Activated effector memory CD4-positive, alpha-beta T cell treated with anti-CD3 and anti-CD28 coated beads, Interleukin-2, amount 50 U/mL, for 16 hours (primary cell): ENCODE data around the gene FNDC3B.

Experiments
- DNase-seq: peaks from one replicate; pipeline ENCODE4 v3.0.0-alpha.2; 2020

The FNDC3B gene

GRCh38 chr3:172441581-172441980, 402.2 kb downstream of the FNDC3B start:
- DNase-seq = no peak

- no peak for DNase-seq
Measured at GRCh38 chr3:172442606-172443005, 403.2 kb downstream of the FNDC3B start.

GRCh38 chr3:172444821-172445220, 405.4 kb downstream of the FNDC3B start:
- no peak for DNase-seq

GRCh38 chr3:172446198-172446597, 406.8 kb downstream of the FNDC3B start:
- no peak for DNase-seq

- DNase-seq = peak; percentile 63
Measured at GRCh38 chr3:172447611-172448579, 408.5 kb downstream of the FNDC3B start, which contains the start of gene GHSR. TSS of gene GHSR (minus strand) at chr3:172448456. CDS start at chr3:172448413, 43 bp downstream.

GRCh38 chr3:172448661-172449465, 409.5 kb downstream of the FNDC3B start:
- DNase-seq = no peak

- peak; percentile 64 for DNase-seq
Measured at GRCh38 chr3:172449466-172450149, 410.2 kb downstream of the FNDC3B start.
